Urinary bladder (tissue), 4 donors: Measurements from ENCODE around the gene ZNF236. TPM values are rescaled to one million over a fixed set of nuclear protein-coding genes. Genes with fewer than 3 reads are reported as not detected.

Experiments used
- DNase-seq: peaks from one replicate; pipeline ENCODE4 v3.0.0-alpha.2; 2015; ENCODE audit errors: extremely low spot score
- H3K27ac ChIP-seq: one replicate; pipeline ENCODE4 v1.5.1; 2013; ENCODE audit warnings: low read depth, mild to moderate bottlenecking, moderate library complexity
- H3K36me3 ChIP-seq: one replicate; pipeline ENCODE4 v1.6.1; 2013; ENCODE audit warnings: mild to moderate bottlenecking, moderate library complexity; ENCODE audit not compliant: insufficient read depth
- H3K4me1 ChIP-seq: one replicate; pipeline ENCODE4 v1.6.1; 2013; ENCODE audit warnings: mild to moderate bottlenecking, moderate library complexity; ENCODE audit not compliant: insufficient read depth
- H3K4me3 ChIP-seq: one replicate; pipeline ENCODE4 v1.5.1; 2013; ENCODE audit warnings: low read depth, low read length
- WGBS: extraction: QIAGEN DNeasy Blood & Tissue Kit; methylation state at CpG from one replicate; pipeline ENCODE4 v1.1.7; 2013; 5-methylcytosine and 5-hydroxymethylcytosine counted together
- polyA plus RNA-seq: library from polyadenylated mRNA; stranded (reverse); fragments of 200-250 nt; gene quantifications from one replicate; pipeline ENCODE4 v1.2.3, GENCODE V29; 2013
- total RNA-seq: library from RNA; depleted of rRNA; stranded (reverse); fragments of >200 nt; gene quantifications from one replicate; pipeline ENCODE4 v1.2.3, GENCODE V29; 2014
- donor health status: healthy with polysubstance abuse.
- donor health status: healthy.

ZNF236 gene
- total and polyA plus RNA-seq, 2 donors = 4.0 to 24.7 TPM

DNA sequence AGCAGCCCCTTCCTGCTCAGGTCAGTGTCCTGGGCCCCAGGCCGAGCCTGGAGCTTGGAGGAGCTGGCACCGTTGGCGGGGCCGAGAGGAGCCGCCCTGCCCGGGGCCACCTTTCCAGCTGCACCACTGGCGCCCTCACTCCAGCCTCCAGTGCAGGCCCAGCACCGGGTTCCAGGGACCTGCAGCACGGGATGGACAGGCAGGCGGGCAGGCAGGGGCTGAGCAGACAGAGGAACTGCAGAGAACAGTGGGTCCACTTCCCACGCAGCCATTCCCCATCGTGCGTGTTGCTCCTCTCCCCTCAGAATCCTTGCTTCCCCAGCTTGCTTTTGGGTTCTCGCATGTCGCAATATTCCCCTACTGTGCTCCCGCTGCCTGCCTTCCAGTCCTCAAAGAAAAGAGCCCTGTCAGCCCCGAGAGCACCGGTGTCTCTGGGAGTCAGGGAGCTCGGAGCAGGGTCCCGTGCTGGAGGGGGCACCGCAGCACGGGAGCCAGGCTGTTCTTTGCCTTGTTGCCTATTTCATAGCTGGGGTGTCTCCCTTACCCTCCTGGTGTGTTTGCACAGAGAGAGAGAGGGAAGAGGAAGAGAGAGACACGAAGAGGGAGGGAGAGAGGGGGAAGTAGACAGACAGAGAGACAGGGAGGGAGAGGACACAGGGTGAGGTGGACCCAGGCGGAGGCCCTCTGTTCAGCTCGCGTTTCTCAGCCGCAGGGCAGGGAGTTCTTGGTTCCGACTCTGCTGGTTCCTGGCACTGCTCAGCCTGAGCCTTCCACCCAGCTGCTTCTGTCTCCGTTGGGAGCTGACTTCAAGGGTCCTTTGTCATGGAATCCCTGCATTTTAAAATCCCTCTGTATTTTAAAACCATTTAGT, 184.2 kb downstream of the ZNF236 start:
- Histone ChIP-seq H3K4me1 (no peaks in the 10 kb centered on the region), H3K27ac (no peak overlapping the region), H3K4me3 (no peak overlapping the region), H3K36me3 (no peaks in the 10 kb centered on the region)
- 75% methylated on average over 29 of the region's 29 CpGs for WGBS
- no peak for DNase-seq

DNA sequence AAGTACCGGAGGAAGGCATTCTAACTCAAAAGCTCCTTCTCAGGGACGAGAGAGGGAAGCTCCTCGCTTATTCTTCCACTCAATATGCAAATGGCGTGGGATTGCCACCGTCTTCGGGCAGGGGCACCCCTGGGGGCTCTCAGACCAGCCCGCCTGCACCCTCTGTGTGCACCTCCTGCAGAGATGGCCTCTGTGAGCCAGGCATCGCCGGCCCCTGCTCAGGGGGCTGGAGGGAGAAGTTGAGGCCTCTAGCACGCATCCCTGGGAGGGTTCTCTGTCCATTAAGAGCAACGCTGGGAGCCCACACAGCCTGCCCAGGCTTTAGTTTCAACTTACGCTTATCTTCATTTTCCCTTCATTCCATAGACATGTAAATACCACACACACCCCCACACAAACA, 184.9 kb downstream of the ZNF236 start:
- Histone ChIP-seq H3K4me1 (no peaks in the 10 kb centered on the region), H3K4me3 (no peak overlapping the region), H3K36me3 (no peaks in the 10 kb centered on the region), H3K27ac (no peak overlapping the region)
- DNase-seq = no peak
- 68% methylated on average over 12 of the region's 12 CpGs for WGBS

GRCh38 chr18:77008006-77008405, 185.6 kb downstream of the ZNF236 start:
- no peak for DNase-seq
- Histone ChIP-seq H3K4me3 (no peak overlapping the region), H3K36me3 (no peaks in the 10 kb centered on the region), H3K27ac (no peak overlapping the region), H3K4me1 (no peaks in the 10 kb centered on the region)
- WGBS = 88% methylated on average over 13 of the region's 13 CpGs

DNA sequence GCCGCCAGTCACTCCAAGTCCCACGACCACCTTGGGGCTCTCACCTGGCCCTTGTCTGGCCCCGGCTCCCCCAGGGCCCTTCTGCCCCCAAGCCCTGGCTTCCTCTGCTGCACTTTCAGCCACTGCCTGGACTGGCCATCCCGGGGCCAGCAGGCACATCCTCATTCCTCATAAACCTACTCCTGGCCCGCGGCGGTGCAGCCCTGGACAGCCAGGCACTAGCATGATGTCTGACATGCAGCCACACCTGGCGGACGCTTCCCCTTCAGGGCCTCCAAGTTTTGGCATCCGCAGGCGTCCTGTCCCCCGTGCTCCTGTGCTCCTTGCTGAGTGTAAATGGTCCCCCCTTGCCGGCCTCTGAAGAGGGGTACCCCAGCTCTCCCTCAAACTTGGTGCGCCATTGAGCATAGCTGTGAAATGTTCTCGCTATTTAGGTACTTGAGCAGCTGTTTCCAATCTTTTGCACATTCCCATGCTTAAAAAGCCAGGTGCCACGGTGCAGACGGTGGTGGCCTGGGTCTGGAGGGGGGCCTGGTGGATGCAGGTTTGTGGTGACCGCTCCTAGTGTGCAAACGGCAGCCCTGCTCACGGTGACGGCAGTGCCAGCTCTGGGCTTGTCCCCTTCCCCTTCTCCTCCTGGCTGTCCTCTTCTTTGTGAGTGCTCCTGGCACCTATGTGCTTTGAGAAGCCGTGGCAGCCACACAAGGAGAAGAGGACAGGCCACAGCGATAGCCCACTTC, 186.4 kb downstream of the ZNF236 start:
- Histone ChIP-seq H3K4me1 (no peaks in the 10 kb centered on the region), H3K4me3 (no peak overlapping the region), H3K27ac (no peak overlapping the region), H3K36me3 (no peaks in the 10 kb centered on the region)
- WGBS = 79% methylated on average over 23 of the region's 23 CpGs
- DNase-seq = no peak

- H3K4me1 ChIP-seq = no peaks in the 10 kb centered on the region
- H3K27ac ChIP-seq = no peak overlapping the region
- no peaks in the 10 kb centered on the region for H3K36me3 ChIP-seq
- no peak overlapping the region for H3K4me3 ChIP-seq
- 90% methylated on average over 19 of the region's 19 CpGs for WGBS
- no peak for DNase-seq
These were observed 187.3 kb downstream of the ZNF236 start for GRCh38 chr18:77009675-77010074.

DNA sequence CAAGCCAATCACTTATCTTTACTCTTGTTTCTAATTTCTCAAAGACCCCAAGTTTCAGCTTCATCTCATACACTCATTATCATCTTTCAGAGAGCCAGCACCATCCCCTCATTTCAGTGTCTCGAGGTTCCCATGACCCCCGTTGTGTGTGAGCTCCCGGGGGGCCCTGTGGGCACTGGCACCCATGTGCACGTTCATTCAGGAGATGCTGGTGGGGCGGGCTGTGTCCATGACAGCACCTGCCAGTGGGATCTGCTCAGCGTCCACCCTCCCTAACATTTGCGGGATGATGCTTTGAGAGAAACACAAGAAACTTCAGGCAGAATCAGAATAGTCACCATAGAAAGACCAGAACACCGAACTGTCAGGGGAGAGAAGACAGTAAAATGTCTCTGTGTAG, 189.8 kb downstream of the ZNF236 start:
- Histone ChIP-seq H3K4me3 (no peak overlapping the region), H3K36me3 (no peaks in the 10 kb centered on the region), H3K4me1 (no peaks in the 10 kb centered on the region), H3K27ac (no peak overlapping the region)
- DNase-seq = no peak
- WGBS = 85% methylated on average over 8 of the region's 8 CpGs

GRCh38 chr18:77012806-77013541, 190.6 kb downstream of the ZNF236 start:
- no peaks in the 10 kb centered on the region for H3K36me3 ChIP-seq
- WGBS = 81% methylated on average over 6 of the region's 6 CpGs
- DNase-seq = no peak
- H3K4me1 ChIP-seq = no peaks in the 10 kb centered on the region
- no peak overlapping the region for H3K4me3 ChIP-seq
- H3K27ac ChIP-seq = no peak overlapping the region

GRCh38 chr18:77013811-77014521, 191.6 kb downstream of the ZNF236 start:
- DNase-seq = no peak
- H3K27ac ChIP-seq = no peak overlapping the region
- H3K36me3 ChIP-seq = no peaks in the 10 kb centered on the region
- no peak overlapping the region for H3K4me3 ChIP-seq
- 58% methylated on average over 18 of the region's 18 CpGs for WGBS
- H3K4me1 ChIP-seq = no peaks in the 10 kb centered on the region

DNA sequence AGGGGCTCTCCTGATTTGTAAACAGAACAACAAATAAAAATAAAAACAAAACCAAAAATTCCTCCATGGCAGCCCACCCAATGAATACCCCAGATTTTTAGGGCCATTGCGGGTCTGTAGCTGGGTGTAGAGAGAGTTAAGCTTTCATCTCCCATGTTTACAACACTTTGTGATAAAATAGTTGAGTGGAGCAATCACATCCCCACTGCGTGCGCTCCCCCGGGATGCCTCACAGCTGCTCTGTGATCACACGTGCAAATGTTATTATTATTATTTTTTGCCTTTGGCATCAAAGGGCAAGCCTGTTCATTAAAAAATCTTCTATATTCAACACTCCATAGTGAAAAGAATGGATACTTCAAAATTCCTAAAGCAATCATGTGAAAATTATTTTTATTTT, 192.2 kb downstream of the ZNF236 start:
- WGBS = 51% methylated on average over 5 of the region's 5 CpGs
- Histone ChIP-seq H3K36me3 (no peaks in the 10 kb centered on the region), H3K4me3 (no peak overlapping the region), H3K4me1 (no peaks in the 10 kb centered on the region), H3K27ac (no peak overlapping the region)
- no peak for DNase-seq

DNA sequence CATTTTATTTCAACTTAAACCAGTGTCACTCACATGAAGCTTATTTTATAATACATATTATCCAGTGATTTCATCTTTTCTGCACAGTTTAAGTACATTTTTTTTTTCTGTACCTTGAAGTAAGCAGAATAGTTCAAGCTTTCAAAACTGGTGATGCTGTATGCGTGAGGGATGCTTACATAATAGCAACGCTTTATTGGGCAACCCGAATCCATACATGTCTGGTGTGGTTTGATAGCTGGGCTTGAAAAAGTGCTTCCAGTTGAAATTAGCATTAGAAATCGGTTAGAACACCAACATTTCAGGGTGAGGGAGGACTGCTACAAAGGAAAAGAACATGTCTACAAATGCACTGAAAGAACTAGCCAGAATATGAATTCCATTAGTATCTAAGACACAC, 192.8 kb downstream of the ZNF236 start:
- Histone ChIP-seq H3K4me3 (no peak overlapping the region), H3K27ac (no peak overlapping the region), H3K36me3 (no peaks in the 10 kb centered on the region), H3K4me1 (no peaks in the 10 kb centered on the region)
- 64% methylated on average over 4 of the region's 4 CpGs for WGBS
- DNase-seq = no peak

GRCh38 chr18:77015771-77016710, 193.7 kb downstream of the ZNF236 start:
- no peak overlapping the region for H3K4me3 ChIP-seq
- H3K27ac ChIP-seq = no peak overlapping the region
- 81% methylated on average over 16 of the region's 16 CpGs for WGBS
- no peaks in the 10 kb centered on the region for H3K4me1 ChIP-seq
- H3K36me3 ChIP-seq = no peaks in the 10 kb centered on the region
- DNase-seq = no peak

GRCh38 chr18:77016936-77017335, 194.6 kb downstream of the ZNF236 start:
- Histone ChIP-seq H3K4me1 (no peaks in the 10 kb centered on the region), H3K36me3 (no peaks in the 10 kb centered on the region), H3K27ac (no peak overlapping the region), H3K4me3 (no peak overlapping the region)
- no peak for DNase-seq
- WGBS = 85% methylated on average over 16 of the region's 16 CpGs
